Adrenal gland (tissue), 12 donors: ENCODE measurements around the gene HPRT1. TPM values are rescaled to one million over a fixed set of nuclear protein-coding genes. Genes with fewer than 3 reads are reported as not detected.

Experiments
- DNase-seq, 7 donors: peaks; one replicate each; pipeline ENCODE4 v3.0.0-alpha.2; 2019 to 2020
- H3K27ac ChIP-seq, 5 donors: fragments of 200-600 bp; sonication (generic) in 4 of 5; 1 replicate in 3 of 5; 2 replicates in 2 of 5; pipeline versions ENCODE4 v1.5.1 to v1.8.0; 2016 to 2020; ENCODE audit warnings: mild to moderate bottlenecking in 1 of 5
- H3K27me3 ChIP-seq: fragments of 200-600 bp; 2 replicates; pipeline ENCODE4 v1.8.0; 2021
- H3K36me3 ChIP-seq, 2 donors: fragments of 200-600 bp; replicated peaks in 1 of 2; 1 replicate in 1 of 2; 2 replicates in 1 of 2; pipeline versions ENCODE4 v1.5.1 to v1.8.0; 2018 to 2022
- H3K4me1 ChIP-seq, 2 donors: fragments of 200-600 bp; replicated peaks in 1 of 2; 1 replicate in 1 of 2; 2 replicates in 1 of 2; pipeline versions ENCODE4 v1.5.1 to v1.8.0; 2018 to 2021
- H3K4me3 ChIP-seq, 4 donors: fragments of 200-600 bp; sonication (generic) in 3 of 4; one replicate each; pipeline ENCODE4 v1.5.1; 2016 to 2018
- H3K9me3 ChIP-seq, 3 donors: fragments of 200-600 bp; sonication (generic) in 1 of 3; replicated peaks in 1 of 3; 1 replicate in 2 of 3; 2 replicates in 1 of 3; pipeline versions ENCODE4 v1.5.1 to v1.8.0; 2016 to 2021
- CTCF ChIP-seq, 6 experiments: fragments of 450-650 bp in 4 of 6; fragments of 200-600 bp in 2 of 6; sonication (generic) in 1 of 6; IDR thresholded peaks; 1 replicate in 5 of 6; 2 replicates in 1 of 6; pipeline versions ENCODE4 v1.5.1 to v1.8.0; 2016 to 2021; ENCODE audit warnings: antibody characterized with exemption in 6 of 6, mild to moderate bottlenecking in 2 of 6, moderate library complexity in 1 of 6
- POLR2A ChIP-seq, 2 donors: fragments of 450-650 bp; IDR thresholded peaks; one replicate each; pipeline ENCODE4 v1.6.1; 2017; ENCODE audit warnings: antibody characterized with exemption in 2 of 2, mild to moderate bottlenecking in 2 of 2, moderate library complexity in 1 of 2
- WGBS, 4 donors: extraction: QIAGEN DNeasy Blood & Tissue Kit in 2 of 4; methylation state at CpG; one replicate each; pipeline versions ENCODE4 v1.1.5 to v1.1.7; 2013 to 2017; 5-methylcytosine and 5-hydroxymethylcytosine counted together
- intact Hi-C, 2 donors: fragments of 100-400 bp; cut with DNase I; formaldehyde crosslinking; loops; one replicate each; pipeline versions ENCODE4 v1.14.1 to v1.15.0; 2022 to 2023
- polyA plus RNA-seq, 3 donors: library from polyadenylated mRNA; stranded (reverse); fragments of 200-250 nt in 2 of 3; fragments of 350-450 nt in 1 of 3; fragmentation: Illumina TruSeq in 1 of 3; extraction: RNeasy Lipid Tissue Mini Kit (QIAGEN cat#74804) in 1 of 3; gene quantifications; one replicate each; pipeline ENCODE4 v1.2.3, GENCODE V29; 2013 to 2014
- total RNA-seq, 9 donors: library from RNA; depleted of rRNA in 4 of 9; stranded (reverse); fragments of >200 nt in 4 of 9; fragments of 120-200 nt in 1 of 9; fragmentation: NEBNext Ultra II Directional in 1 of 9; extraction: Animal tissue kit (Norgen Biotek cat#: 25700) in 1 of 9; gene quantifications; one replicate each; pipeline versions ENCODE4 v1.1.0 to v1.2.4, GENCODE V29; 2013 to 2023
- donor health status: healthy with polysubstance abuse.
- donor health status: Bipolar disorder and iron deficiency.
- donor health status: DM: yes; HTN: yes; CAD: no.
- donor health status: DM: no; HTN: no; CAD: no.
- donor health status: DM: no; HTN: no; CAD: no.
- donor health status: DM: yes; HTN: yes; CAD: no.

HPRT1 gene
- total and polyA plus RNA-seq, 12 donors, result 5.5 to 66.0 (median 26.8) TPM

- TF ChIP-seq CTCF (IDR thresholded peaks at IDR 0.05) (no peak), POLR2A (IDR thresholded peaks at IDR 0.05) (peak in 1 of 2 donors; percentile 22)
- intact Hi-C loops, result no loop called here
These were observed 82.5 kb downstream of the HPRT1 start for GRCh38 chrX:134542485-134542884.

GRCh38 chrX:134543288-134543687 is 83.3 kb downstream of the HPRT1 start:
- H3K4me1 ChIP-seq, result peaks cover 3 to 11% of the 10 kb centered on the region in 2 donors
- H3K9me3 ChIP-seq, result no peaks in the 10 kb centered on the region
- no peak for TF ChIP-seq POLR2A (IDR thresholded peaks at IDR 0.05)
- no peak for TF ChIP-seq CTCF (IDR thresholded peaks at IDR 0.05)
- no peak overlapping the region for H3K4me3 ChIP-seq
- no peak for DNase-seq
- intact Hi-C loops, result no loop called here
- WGBS, 4 donors, result 42 to 64% (median 47%) methylated on average over 3 of the region's 3 CpGs
- H3K27ac ChIP-seq, result no peak overlapping the region
- H3K27me3 ChIP-seq, result peaks cover 38% of the 10 kb centered on the region
- H3K36me3 ChIP-seq, result no peaks in the 10 kb centered on the region

More at GRCh38 chrX:134542485-134542884, 82.5 kb downstream of the HPRT1 start:
- peak in 5 of 7 donors; percentile 38 to 60 (median 55) for DNase-seq
- Histone ChIP-seq H3K27me3 (peaks cover 35% of the 10 kb centered on the region), H3K9me3 (no peaks in the 10 kb centered on the region), H3K36me3 (no peaks in the 10 kb centered on the region), H3K4me1 (peaks cover 3 to 11% of the 10 kb centered on the region in 2 donors), H3K4me3 (no peak overlapping the region), H3K27ac (peak overlapping the region in 1 of 5 donors; percentile 39)
- WGBS, 4 donors, result 12 to 43% (median 32%) methylated on average over 2 of the region's 2 CpGs

DNA sequence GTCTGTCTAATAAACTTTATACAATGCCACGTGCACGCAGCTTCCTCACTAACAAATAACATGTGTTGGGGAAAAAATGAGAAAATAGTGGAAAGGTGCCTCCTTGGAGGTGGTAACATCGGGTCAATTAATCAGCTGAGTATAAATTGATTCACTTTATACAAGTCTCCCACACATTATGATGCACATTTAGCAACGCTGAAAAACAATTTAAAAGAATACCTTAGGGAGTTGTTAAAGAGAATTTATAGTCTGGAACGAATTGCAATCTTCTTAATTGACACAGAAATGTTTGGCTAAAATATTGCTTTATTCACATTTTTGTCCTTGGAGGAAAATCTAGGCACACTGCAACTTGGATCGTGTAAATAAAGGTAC is 84.2 kb downstream of the HPRT1 start:
- no peaks in the 10 kb centered on the region for H3K9me3 ChIP-seq
- intact Hi-C loops, result no loop called here
- H3K27ac ChIP-seq, result no peak overlapping the region
- no peak overlapping the region for H3K4me3 ChIP-seq
- peaks cover 3 to 11% of the 10 kb centered on the region in 2 donors for H3K4me1 ChIP-seq
- TF ChIP-seq POLR2A (IDR thresholded peaks at IDR 0.05), result no peak
- TF ChIP-seq CTCF (IDR thresholded peaks at IDR 0.05), result no peak
- no peaks in the 10 kb centered on the region for H3K36me3 ChIP-seq
- no peak for DNase-seq
- peaks cover 38% of the 10 kb centered on the region for H3K27me3 ChIP-seq
- WGBS, 4 donors, result 38 to 54% (median 47%) methylated on average over 6 of the region's 6 CpGs

DNA sequence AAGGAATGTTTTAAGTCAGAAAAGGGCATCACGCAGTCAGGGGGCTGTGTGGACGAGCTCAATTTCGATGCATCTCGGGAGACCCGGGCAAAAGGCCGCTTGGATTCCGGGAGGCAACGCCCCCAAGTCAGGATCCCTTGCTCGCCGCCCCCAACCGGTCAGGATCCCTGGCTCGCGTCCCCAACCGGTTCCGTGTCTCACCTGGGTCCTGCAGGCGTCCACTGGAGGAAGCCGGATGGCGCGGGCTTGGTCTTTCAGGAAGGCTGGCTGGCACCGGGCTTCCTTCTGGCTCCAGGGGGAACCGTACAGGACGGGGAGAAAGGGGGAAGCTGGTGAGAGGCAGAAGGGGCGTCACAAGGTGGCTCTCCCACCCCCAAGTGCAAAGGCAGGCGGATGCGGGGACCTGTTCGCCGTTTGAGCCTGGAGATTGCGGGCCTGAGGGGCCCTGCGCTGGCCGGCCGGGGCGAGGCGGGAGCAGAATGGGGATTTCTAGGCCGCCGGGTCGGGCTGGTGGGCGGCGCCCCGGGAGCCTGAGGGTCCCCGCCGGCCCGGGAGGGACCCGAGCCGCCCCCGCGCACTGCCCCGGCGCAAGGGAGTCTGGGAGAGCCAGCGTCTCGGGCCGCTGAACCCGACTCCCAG is 84.7 kb downstream of the HPRT1 start:
- H3K27ac ChIP-seq, result peak overlapping the region in 1 of 5 donors; percentile 11
- H3K36me3 ChIP-seq, result no peaks in the 10 kb centered on the region
- peaks cover 40% of the 10 kb centered on the region for H3K27me3 ChIP-seq
- H3K4me3 ChIP-seq, result peak overlapping the region in 1 of 4 donors; percentile 30
- no peaks in the 10 kb centered on the region for H3K9me3 ChIP-seq
- 5 to 37% (median 26%) methylated on average over 28 to 51 of the region's 52 CpGs for WGBS, 4 donors
- H3K4me1 ChIP-seq, result peaks cover 3 to 11% of the 10 kb centered on the region in 2 donors
- DNase-seq, result peak in 2 of 7 donors; percentile 32
- no peak for TF ChIP-seq CTCF (IDR thresholded peaks at IDR 0.05)
- TF ChIP-seq POLR2A (IDR thresholded peaks at IDR 0.05), result no peak
- intact Hi-C loops, result no loop called here
